IMR-90 (cell line): ENCODE measurements around the gene SVIL. TPM values are rescaled to one million over a fixed set of nuclear protein-coding genes. Genes with fewer than 3 reads are reported as not detected.

Source experiments
- ATAC-seq: fragments of 200-7000 bp; cut with Tn5 transposase; 2 replicates; pipeline ENCODE4 v1.9.1; 2020; ENCODE audit warnings: low read depth, mild to moderate bottlenecking, moderate library complexity
- BruUV-seq: library from RNA; stranded (reverse); fragments of 400-500 nt; replicated peaks from 2 replicates; lab custom pipeline; 2021; lab: Mats Ljungman, UMichigan
- CTCF ChIA-PET: fragments of 300-600 bp; formaldehyde crosslinking; extraction: SDS; loops from one replicate; lab custom pipeline; 2021; ENCODE audit warnings: antibody characterized with exemption; lab: Yijun Ruan, JAX
- POLR2A ChIA-PET: fragments of 300-600 bp; sonication (Branson Sonifier 250); formaldehyde crosslinking; loops from one replicate; lab custom pipeline; 2022; ENCODE audit warnings: antibody characterized with exemption; ENCODE audit not compliant: unreplicated experiment; lab: Charles Lee
- DNase-seq: peaks from one replicate; pipeline ENCODE4 v3.0.0; 2013
- H2AFZ ChIP-seq: replicated peaks from 2 replicates; pipeline ENCODE3; 2013; ENCODE audit warnings: low read length, mild to moderate bottlenecking; ENCODE audit not compliant: poor library complexity
- H2AK5ac ChIP-seq: 2 replicates; pipeline ENCODE4 v1.6.1; 2013; ENCODE audit warnings: low read depth, low read length, inconsistent platforms
- H2AK9ac ChIP-seq: replicated peaks from 2 replicates; pipeline ENCODE3; 2013; ENCODE audit warnings: mild to moderate bottlenecking, low read depth, low read length, moderate library complexity; ENCODE audit not compliant: poor library complexity
- H2BK120ac ChIP-seq: 2 replicates; pipeline ENCODE4 v1.6.1; 2013; ENCODE audit warnings: low read depth, low read length, inconsistent platforms
- H2BK15ac ChIP-seq: 3 replicates; pipeline ENCODE4 v1.6.1; 2013; ENCODE audit warnings: low read depth, low read length, inconsistent platforms
- H2BK20ac ChIP-seq: 2 replicates; pipeline ENCODE4 v1.6.1; 2013; ENCODE audit warnings: low read depth, mild to moderate bottlenecking, inconsistent platforms, low read length, moderate library complexity
- H2BK5ac ChIP-seq: 2 replicates; pipeline ENCODE4 v1.6.1; 2013; ENCODE audit warnings: mild to moderate bottlenecking, low read depth, low read length, inconsistent platforms; ENCODE audit not compliant: poor library complexity, severe bottlenecking
- H3K14ac ChIP-seq: replicated peaks from 2 replicates; pipeline ENCODE4 v1.6.1; 2013; ENCODE audit warnings: low read depth, low read length, inconsistent platforms
- H3K18ac ChIP-seq: 2 replicates; pipeline ENCODE4 v1.6.1; 2013; ENCODE audit warnings: low read depth, low read length, control low read depth
- H3K23ac ChIP-seq: 2 replicates; pipeline ENCODE4 v1.6.1; 2013; ENCODE audit warnings: low read depth, low read length, inconsistent platforms
- H3K27ac ChIP-seq: 2 replicates; pipeline ENCODE4 v1.5.1; 2013; ENCODE audit warnings: mild to moderate bottlenecking, control low read depth, low read length; ENCODE audit not compliant: insufficient read depth
- H3K27me3 ChIP-seq: 2 replicates; pipeline ENCODE4 v1.6.1; 2013; ENCODE audit warnings: low read length; ENCODE audit not compliant: control insufficient read depth, insufficient read depth
- H3K36me3 ChIP-seq: 2 replicates; pipeline ENCODE4 v1.6.1; 2013; ENCODE audit warnings: low read length, mixed read lengths; ENCODE audit not compliant: control insufficient read depth, insufficient read depth
- H3K4ac ChIP-seq: 2 replicates; pipeline ENCODE4 v1.6.1; 2013; ENCODE audit warnings: low read depth, low read length, inconsistent platforms
- H3K4me1 ChIP-seq: 2 replicates; pipeline ENCODE4 v1.6.1; 2013; ENCODE audit warnings: low read length, mixed read lengths; ENCODE audit not compliant: control insufficient read depth, insufficient read depth
- H3K4me2 ChIP-seq: 2 replicates; pipeline ENCODE4 v1.6.1; 2013; ENCODE audit warnings: low read depth, mild to moderate bottlenecking, control low read depth, low read length, moderate library complexity
- H3K4me3 ChIP-seq: 2 replicates; pipeline ENCODE4 v1.5.1; 2013; ENCODE audit warnings: low read depth, mild to moderate bottlenecking, control low read depth, low read length, moderate library complexity; ENCODE audit not compliant: insufficient read depth
- H3K56ac ChIP-seq: 2 replicates; pipeline ENCODE4 v1.6.1; 2013; ENCODE audit warnings: low read length, inconsistent platforms; ENCODE audit not compliant: insufficient read depth; ENCODE audit errors: extremely low read depth
- H3K79me1 ChIP-seq, 2 experiments: 2 replicates each; pipeline ENCODE4 v1.6.1; 2013; ENCODE audit warnings: low read length in 2 of 2, inconsistent platforms in 1 of 2, low read depth in 1 of 2
- H3K9ac ChIP-seq: 2 replicates; pipeline ENCODE4 v1.6.1; 2013; ENCODE audit warnings: low read depth, low read length, control low read depth
- H3K9me1 ChIP-seq: 2 replicates; pipeline ENCODE4 v1.6.1; 2013; ENCODE audit warnings: low read length, inconsistent platforms; ENCODE audit not compliant: insufficient read depth
- H3K9me3 ChIP-seq: 2 replicates; pipeline ENCODE4 v1.6.1; 2013; ENCODE audit warnings: low read length; ENCODE audit not compliant: control insufficient read depth, insufficient read depth
- H4K20me1 ChIP-seq: 2 replicates; pipeline ENCODE4 v1.6.1; 2013; ENCODE audit warnings: low read length, inconsistent platforms; ENCODE audit not compliant: insufficient read depth
- H4K5ac ChIP-seq: 2 replicates; pipeline ENCODE4 v1.6.1; 2013; ENCODE audit warnings: mild to moderate bottlenecking, low read depth, low read length, control low read depth
- H4K8ac ChIP-seq, 2 experiments: 2 replicates each; pipeline ENCODE4 v1.6.1; 2013; ENCODE audit warnings: low read depth in 2 of 2, low read length in 2 of 2, control low read depth in 1 of 2, inconsistent platforms in 1 of 2
- H4K91ac ChIP-seq: 2 replicates; pipeline ENCODE4 v1.6.1; 2013; ENCODE audit warnings: low read depth, low read length, inconsistent platforms; ENCODE audit not compliant: insufficient read depth
- BHLHE40 ChIP-seq: fragments of 150-350 bp; IDR thresholded peaks from 2 replicates; pipeline ENCODE4 v1.6.1; 2016; ENCODE audit warnings: mild to moderate bottlenecking, low read depth, low read length
- CEBPB ChIP-seq: IDR thresholded peaks from 2 replicates; pipeline ENCODE4 v1.6.1; 2012; ENCODE audit warnings: low read depth, low read length, improper control_type of control experiment
- CHD1 ChIP-seq: IDR thresholded peaks from 2 replicates; pipeline ENCODE4 v1.6.1; 2012; ENCODE audit warnings: low read depth, low read length, improper control_type of control experiment
- CTCF ChIP-seq: conservative IDR thresholded peaks from 2 replicates; pipeline ENCODE4 v1.5.1; 2012; ENCODE audit warnings: mild to moderate bottlenecking, low read depth, low read length, improper control_type of control experiment
- FOS ChIP-seq: fragments of 150-350 bp; IDR thresholded peaks from 2 replicates; pipeline ENCODE4 v1.6.1; 2016; ENCODE audit warnings: low read depth, low read length
- MXI1 ChIP-seq: IDR thresholded peaks from 2 replicates; pipeline ENCODE4 v1.6.1; 2012; ENCODE audit warnings: low read depth, mild to moderate bottlenecking, low read length, moderate library complexity, borderline replicate concordance
- NFE2L2 ChIP-seq: fragments of 150-350 bp; IDR thresholded peaks from 2 replicates; pipeline ENCODE4 v1.6.1; 2016; ENCODE audit warnings: low read depth, mild to moderate bottlenecking, low read length
- POLR2A ChIP-seq: IDR thresholded peaks from 2 replicates; pipeline ENCODE4 v1.6.1; 2012; ENCODE audit warnings: mild to moderate bottlenecking, low read depth, low read length
- RCOR1 ChIP-seq: IDR thresholded peaks from 2 replicates; pipeline ENCODE4 v1.6.1; 2012; ENCODE audit warnings: mild to moderate bottlenecking, low read length, improper control_type of control experiment; ENCODE audit not compliant: insufficient replicate concordance
- RFX5 ChIP-seq: IDR thresholded peaks from 2 replicates; pipeline ENCODE4 v1.8.0; 2012; ENCODE audit warnings: low read depth, mild to moderate bottlenecking, low read length, moderate library complexity
- SMC3 ChIP-seq: fragments of 150-350 bp; IDR thresholded peaks from 2 replicates; pipeline ENCODE4 v1.6.1; 2016; ENCODE audit warnings: low read depth, mild to moderate bottlenecking, antibody characterized with exemption, low read length, moderate library complexity
- WGBS, 2 experiments: methylation state at CpG; one replicate each; pipeline versions ENCODE4 v1.1.5 to v1.1.7; 2013; ENCODE audit warnings: missing lambda C conversion rate in 2 of 2; ENCODE audit not compliant: insufficient read length in 1 of 2; ENCODE audit errors: extremely low coverage in 2 of 2; 5-methylcytosine and 5-hydroxymethylcytosine counted together
- dilution Hi-C: fragments of 300-500 bp; cut with HindIII; formaldehyde crosslinking; loops from one replicate; pipeline ENCODE4 v1.14.3; 2018; ENCODE audit warnings: low sequenced_read_pairs; ENCODE audit not compliant: unreplicated experiment
- in situ Hi-C: fragments of 300-500 bp; cut with MboI; formaldehyde crosslinking; loops from 3 replicates; pipeline ENCODE4 v1.14.3; 2019; ENCODE audit warnings: low sequenced_read_pairs, inconsistent platforms, mixed read lengths
- intact Hi-C: fragments of 100-400 bp; cut with micrococcal nuclease; formaldehyde crosslinking; loops from 2 replicates; pipeline ENCODE4 v1.10.0; 2022
- polyA plus RNA-seq, 3 experiments: library from polyadenylated mRNA; depleted of rRNA; stranded (reverse); fragments of >200 nt; gene quantifications; 2 replicates each; pipeline ENCODE4 v1.2.3, GENCODE V29; 2012; ENCODE audit warnings: low replicate concordance in 1 of 3
- total RNA-seq: library from RNA; depleted of rRNA; stranded (reverse); fragments of >200 nt; gene quantifications from 2 replicates; pipeline ENCODE4 v1.2.3, GENCODE V29; 2012
- TF ChIP-seq, protein P1 (sequence below): fragments of 150-350 bp; IDR thresholded peaks from 2 replicates; pipeline ENCODE4 v1.6.1; 2017; ENCODE audit warnings: mild to moderate bottlenecking, antibody characterized with exemption, low read length, low read depth
- TF ChIP-seq, protein P2 (sequence below): fragments of 150-350 bp; IDR thresholded peaks from 2 replicates; pipeline ENCODE4 v1.6.1; 2016; ENCODE audit warnings: low read depth, mild to moderate bottlenecking, low read length, moderate library complexity, borderline replicate concordance

The SVIL gene
- total and polyA plus RNA-seq, 2 of the 4 experiments (the other 2 are of a cell fraction) = 11.5 to 11.6 TPM

GRCh38 chr10:29608476-29609301, 26.1 kb downstream of the SVIL start (continued):
- no peak for TF ChIP-seq CHD1

- Histone ChIP-seq H4K5ac (no peak overlapping the region), H3K56ac (no peak overlapping the region), H3K36me3 (peaks cover 6% of the 10 kb centered on the region), H4K8ac (no peak overlapping the region), H3K9ac (no peak overlapping the region), H3K4me1 (peaks cover 4% of the 10 kb centered on the region; the same call in 1 of the 2 replicates), H3K79me1 (peaks cover 12 to 64% of the 10 kb centered on the region in 2 experiments; a peak in 3 of 4 replicates), H3K4ac (no peak overlapping the region), H2AK9ac (no peak overlapping the region), H3K14ac (no peak overlapping the region), H3K23ac (0 out of 2 replicates have a peak overlapping the region, but pooled peaks have one; percentile 15), H3K18ac (no peak overlapping the region), H4K20me1 (peaks cover 39% of the 10 kb centered on the region), H2BK20ac (no peak overlapping the region), H3K4me2 (no peak overlapping the region), H3K27me3 (no peaks in the 10 kb centered on the region), H3K9me1 (peaks cover 7% of the 10 kb centered on the region), H2BK15ac (no peak overlapping the region), H2BK120ac (no peak overlapping the region), H3K9me3 (no peaks in the 10 kb centered on the region; the same call in 1 of the 2 replicates), H3K4me3 (no peak overlapping the region), H2BK5ac (no peak overlapping the region), H2AFZ (no peak overlapping the region), H3K27ac (no peak overlapping the region), H4K91ac (no peak overlapping the region), H2AK5ac (no peak overlapping the region)
- no TSS peak for BruUV-seq
- POLR2A ChIA-PET = no interaction called here
- in situ Hi-C loops = no loop called here
- dilution Hi-C loops = no loop called here
- ATAC-seq (no peak), DNase-seq (no peak)
- WGBS, 2 experiments = 100% methylated on average over 2 of the region's 4 CpGs; no CpG with 5 or more reads in 1 of the 2 experiments
- intact Hi-C loops = no loop called here
- CTCF ChIA-PET = interaction anchor here (0.6 kb wide), 1 partner anchor 185 kb away, joined by 4 read pairs; no protein-coding TSS in a partner anchor
- TF ChIP-seq RCOR1 = no peak
- TF ChIP-seq SMC3 = no peak
- TF ChIP-seq CEBPB = no peak
- TF ChIP-seq RFX5 = no peak
- no peak for TF ChIP-seq NFE2L2
- TF ChIP-seq, protein P1, sequence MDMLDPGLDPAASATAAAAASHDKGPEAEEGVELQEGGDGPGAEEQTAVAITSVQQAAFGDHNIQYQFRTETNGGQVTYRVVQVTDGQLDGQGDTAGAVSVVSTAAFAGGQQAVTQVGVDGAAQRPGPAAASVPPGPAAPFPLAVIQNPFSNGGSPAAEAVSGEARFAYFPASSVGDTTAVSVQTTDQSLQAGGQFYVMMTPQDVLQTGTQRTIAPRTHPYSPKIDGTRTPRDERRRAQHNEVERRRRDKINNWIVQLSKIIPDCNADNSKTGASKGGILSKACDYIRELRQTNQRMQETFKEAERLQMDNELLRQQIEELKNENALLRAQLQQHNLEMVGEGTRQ = no peak
- TF ChIP-seq, protein P2, sequence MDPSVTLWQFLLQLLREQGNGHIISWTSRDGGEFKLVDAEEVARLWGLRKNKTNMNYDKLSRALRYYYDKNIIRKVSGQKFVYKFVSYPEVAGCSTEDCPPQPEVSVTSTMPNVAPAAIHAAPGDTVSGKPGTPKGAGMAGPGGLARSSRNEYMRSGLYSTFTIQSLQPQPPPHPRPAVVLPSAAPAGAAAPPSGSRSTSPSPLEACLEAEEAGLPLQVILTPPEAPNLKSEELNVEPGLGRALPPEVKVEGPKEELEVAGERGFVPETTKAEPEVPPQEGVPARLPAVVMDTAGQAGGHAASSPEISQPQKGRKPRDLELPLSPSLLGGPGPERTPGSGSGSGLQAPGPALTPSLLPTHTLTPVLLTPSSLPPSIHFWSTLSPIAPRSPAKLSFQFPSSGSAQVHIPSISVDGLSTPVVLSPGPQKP = no peak
- TF ChIP-seq FOS = no peak
- TF ChIP-seq MXI1 = no peak
- TF ChIP-seq BHLHE40 = no peak
- TF ChIP-seq CTCF = no peak
- no peak for TF ChIP-seq POLR2A
Observed at GRCh38 chr10:29608062-29608461, 26.7 kb downstream of the SVIL start.
